NCI-H1092 treated with DMSO at 0.1 percent for 48 hours (cell line): ENCODE data around the gene C2orf72.
"Not testable (repeated sequence)": the region's sequence is repeated elsewhere in the genome, so short reads cannot be mapped to it uniquely, and the experiment has no call there.

Experiments
- DNase-seq: peaks from one replicate; lab custom pipeline; 2025; lab: John Stamatoyannopoulos, UW

C2orf72 gene

DNA sequence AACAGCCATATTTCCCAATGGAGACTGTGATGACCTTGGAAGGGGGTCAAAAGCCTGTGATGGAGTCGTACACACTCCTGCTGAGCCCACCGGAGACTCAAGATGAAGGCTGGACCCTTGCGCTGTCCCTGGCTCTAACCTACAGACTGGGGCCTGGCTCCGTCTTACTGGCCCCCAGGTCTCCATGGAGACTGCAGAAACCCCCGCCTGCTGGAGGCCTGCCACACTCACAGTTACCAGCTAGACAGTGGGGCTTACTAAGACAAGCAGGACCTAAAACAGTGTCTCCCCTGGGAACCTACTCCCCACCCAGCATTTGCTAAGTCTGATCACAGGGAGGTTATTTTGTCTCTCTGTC is 9.6 kb downstream of the C2orf72 start:
- no peak for DNase-seq

DNA sequence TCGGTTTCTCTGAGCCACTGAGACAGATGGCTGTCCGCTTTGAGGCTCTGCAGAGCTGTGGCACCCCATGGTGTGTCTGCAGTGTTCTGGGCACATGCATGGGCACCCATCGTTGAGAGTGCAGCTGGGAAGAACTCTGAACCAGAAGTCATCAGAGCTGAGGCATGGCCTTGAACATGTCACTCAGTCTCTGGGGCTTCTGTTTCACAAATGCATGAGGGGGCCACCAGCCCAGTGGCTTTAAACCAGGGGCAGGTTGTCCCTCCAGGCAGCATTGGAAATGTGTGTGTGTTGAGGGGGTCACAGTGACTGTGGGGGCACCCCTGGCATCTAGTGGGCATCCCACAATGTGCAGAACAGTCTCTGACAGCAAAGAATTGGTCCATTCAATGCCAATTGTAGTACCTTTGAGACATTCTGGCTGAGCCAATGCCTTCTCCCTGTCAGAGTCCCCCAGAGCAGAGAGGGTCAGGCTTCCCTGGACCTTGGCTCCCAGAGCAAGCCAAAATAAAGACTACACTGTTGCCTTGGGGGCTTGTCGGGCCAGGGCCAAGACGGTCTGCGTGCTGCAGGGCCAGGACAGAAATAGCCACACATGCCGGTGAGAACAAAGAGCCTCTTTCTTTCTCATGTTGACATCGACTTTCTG is 10.1 kb downstream of the C2orf72 start:
- DNase-seq: no peak

DNA sequence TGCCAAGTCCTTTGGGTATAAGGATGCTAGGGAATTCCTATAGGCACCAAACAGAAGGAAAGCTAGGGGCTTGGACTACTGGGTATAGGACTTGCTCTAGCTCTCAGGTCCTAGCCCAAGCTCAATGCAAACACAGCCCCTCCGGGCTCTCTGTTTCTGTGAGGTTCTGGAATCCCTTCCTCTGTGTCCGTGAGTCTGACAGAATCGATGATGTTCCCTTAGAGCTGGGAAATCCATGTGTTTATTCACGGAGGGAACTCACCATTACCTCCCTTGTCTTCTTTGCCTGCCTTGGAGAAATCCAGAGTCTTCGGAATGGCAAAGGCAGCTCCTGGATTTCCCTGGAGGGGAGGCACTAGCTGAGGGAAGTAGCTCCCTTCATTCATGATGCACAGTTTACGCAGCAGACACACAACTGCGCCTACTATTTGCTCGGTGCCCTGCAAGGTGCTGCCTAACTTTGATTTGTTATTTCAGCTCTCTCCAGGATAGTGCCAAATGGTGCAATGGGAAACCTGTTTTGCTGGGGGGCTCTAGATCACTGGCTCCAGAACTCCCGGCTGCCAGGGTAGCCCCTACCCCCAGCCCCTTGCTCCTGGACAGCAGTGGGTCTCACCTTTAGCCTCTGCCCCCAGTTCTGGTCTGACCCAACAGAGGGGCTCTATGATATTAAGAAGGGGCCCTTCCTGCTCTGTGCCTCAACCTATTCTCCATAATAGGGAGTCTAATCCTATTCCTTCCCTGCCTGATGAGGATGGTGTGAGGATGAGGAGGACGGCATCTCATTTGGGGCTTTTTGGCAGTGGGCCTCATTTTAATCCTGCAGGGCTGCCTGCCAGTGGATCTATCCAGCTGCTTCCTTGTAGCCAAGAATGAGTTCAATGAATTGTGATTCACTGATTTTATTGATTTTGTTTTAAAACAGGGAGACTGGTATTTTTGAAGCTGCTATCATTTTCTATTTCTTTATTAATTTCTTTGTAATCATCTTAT is 10.9 kb downstream of the C2orf72 start:
- DNase-seq: no peak

DNA sequence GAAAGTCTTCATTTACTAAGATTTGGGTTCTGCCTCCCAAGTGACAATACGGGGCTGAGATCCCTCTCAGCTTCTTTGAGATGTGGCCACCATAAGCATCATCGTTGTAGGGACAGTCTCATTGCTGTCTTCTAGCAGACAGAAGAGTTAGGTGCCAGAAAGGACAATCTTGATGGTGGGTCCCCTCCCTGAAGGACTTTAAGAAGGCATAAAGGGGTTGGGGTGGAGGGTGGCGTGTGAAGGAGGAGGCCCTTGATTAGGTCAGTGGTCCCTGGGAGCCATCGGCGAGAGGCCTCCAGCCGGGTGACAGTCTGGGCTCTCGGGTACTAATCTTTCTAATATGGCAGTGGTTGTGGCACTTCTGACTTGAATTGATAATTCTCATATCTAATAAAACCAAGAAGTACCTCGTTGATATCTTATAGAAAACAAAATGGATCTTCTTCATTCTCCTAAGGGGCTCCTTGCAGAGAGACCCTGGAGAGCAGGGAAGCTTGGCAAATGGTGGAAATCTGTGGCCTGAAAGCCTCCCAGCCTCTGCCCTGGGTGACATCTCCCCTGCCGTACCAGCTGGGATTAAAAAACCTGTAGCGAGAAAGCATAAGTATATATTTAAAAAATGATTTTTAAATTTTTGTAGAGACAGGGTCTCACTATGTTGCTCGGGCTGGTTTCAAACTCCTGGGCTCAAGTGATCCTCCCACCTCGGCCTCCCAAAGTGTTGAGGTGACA is 12.1 kb downstream of the C2orf72 start:
- no peak for DNase-seq

DNA sequence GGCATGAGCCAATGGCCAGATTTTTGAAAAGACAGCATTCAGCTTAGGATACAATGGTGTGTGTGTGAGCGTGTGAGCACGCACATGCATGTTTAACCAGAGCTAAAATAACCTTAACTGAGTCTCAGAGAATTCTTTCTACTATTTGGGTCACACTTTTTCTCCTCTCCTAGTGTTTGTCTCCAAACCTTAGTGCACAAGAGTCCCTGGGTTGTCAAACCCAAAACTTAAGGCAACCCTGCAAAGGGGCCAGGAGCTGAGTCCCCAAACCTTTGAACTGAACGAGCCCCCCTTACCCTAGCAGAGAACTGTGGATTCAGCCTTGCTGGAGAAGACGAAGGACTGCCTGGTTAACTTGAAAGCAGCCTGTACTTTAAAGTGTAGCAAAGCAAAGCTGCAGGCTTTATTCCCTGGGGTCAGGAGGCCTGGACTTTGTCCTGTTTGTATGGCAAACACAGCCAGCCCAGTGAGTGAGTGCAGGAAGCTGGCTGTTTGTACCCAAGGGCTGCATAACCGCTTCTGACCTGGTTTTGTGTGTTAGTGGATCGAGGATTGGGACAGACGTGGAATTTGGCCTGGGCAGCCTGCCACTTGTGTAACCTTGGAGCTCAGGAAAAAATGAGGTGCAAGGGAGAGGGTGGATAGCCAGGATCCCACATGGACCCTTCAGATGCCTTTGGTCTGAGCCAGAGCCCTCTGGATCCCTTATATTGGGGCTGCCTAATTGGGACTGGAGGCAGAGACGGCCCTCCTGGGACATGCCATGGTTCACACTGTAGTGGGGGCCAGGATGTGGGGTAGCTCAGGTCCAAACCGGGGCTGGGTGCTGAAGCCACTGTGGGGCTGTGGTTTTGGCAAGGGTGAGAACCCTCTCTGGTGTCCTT is 12.9 kb downstream of the C2orf72 start:
- DNase-seq: no peak

DNA sequence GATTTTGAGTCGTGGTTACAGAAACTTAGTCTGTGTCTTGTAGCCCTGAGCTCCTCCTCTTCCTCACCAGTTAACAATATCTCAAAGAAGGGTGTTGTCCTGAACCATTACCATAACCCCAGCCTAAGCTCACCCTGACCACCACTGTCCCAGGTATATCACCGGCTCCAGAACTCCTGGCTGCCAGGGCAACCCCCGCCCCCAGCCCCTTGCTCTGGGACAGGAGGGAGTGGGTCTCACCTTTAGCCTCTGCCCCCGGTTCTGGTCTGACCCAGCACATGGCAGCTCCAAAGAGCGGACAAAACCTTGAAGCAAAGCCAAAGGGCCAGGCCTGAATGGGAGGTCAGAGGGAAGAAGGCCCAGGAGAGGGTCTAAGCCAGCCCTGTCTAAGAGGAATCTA is 13.8 kb downstream of the C2orf72 start:
- DNase-seq: no peak

DNA sequence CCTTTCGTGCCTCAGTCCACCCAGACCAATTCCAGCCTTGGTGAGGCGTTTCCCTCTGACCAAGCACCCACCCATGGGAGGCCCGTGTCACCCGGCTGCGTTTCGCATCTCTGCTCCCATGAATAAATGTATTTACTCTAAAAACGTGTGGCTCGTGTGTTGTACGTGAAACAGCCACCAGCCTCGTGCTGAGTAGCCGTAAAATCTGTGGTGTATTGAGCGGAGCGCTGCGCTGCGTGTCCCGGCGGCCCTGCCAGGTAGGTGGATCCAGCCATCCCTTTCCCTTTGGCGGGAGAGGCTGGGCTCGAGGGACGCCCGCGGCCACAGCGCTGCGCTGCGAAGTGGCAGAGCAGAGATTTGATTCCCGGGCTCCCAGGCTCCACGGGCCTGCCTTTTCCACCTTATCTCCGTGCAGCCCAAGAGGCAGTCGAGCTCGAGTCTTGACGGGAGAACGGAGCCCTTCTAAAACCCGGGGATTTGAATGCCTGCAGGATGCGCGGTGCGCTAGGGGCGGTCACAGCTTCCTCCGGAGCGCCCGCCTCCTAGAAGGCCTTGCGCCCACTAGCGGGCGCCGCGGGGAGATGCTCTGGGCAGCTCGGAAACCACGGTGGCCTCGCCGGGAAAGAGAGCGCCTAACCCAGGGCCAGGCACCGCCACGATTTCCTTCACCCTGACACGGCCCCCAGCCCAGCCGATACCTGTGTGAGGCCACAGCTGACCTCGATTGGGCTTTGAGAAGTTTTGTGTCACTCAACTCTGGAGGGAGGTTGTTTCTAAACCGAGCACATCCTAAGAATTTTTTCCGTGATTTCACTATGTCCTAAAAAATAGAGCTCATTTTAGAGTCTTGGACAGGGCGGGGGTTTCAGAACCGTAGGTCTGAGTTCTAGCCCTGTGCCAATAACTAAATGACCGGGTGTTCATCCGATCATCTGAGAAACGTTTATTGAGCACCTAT is 15.4 kb downstream of the C2orf72 start:
- DNase-seq: peak; percentile 79

DNA sequence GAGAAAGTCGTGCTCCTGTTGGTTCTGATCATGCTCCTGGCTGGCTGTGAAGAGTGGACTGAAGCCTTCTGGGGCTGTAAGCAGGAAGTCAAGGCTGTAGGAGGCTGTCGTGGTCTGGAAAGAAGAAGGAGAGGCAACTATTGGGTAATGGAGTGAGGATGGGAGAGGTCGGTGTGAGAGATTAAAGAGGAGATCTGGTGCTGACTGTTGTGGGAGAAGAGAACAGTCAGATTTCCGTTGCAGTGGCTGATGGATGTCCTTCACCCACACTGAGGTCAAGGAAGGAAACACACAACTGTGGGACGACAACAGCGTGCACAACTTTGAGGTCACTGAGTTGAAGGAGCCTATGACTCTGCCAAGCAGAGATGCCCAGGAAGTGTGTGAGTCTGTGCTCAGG is 16.5 kb downstream of the C2orf72 start:
- DNase-seq: no peak

DNA sequence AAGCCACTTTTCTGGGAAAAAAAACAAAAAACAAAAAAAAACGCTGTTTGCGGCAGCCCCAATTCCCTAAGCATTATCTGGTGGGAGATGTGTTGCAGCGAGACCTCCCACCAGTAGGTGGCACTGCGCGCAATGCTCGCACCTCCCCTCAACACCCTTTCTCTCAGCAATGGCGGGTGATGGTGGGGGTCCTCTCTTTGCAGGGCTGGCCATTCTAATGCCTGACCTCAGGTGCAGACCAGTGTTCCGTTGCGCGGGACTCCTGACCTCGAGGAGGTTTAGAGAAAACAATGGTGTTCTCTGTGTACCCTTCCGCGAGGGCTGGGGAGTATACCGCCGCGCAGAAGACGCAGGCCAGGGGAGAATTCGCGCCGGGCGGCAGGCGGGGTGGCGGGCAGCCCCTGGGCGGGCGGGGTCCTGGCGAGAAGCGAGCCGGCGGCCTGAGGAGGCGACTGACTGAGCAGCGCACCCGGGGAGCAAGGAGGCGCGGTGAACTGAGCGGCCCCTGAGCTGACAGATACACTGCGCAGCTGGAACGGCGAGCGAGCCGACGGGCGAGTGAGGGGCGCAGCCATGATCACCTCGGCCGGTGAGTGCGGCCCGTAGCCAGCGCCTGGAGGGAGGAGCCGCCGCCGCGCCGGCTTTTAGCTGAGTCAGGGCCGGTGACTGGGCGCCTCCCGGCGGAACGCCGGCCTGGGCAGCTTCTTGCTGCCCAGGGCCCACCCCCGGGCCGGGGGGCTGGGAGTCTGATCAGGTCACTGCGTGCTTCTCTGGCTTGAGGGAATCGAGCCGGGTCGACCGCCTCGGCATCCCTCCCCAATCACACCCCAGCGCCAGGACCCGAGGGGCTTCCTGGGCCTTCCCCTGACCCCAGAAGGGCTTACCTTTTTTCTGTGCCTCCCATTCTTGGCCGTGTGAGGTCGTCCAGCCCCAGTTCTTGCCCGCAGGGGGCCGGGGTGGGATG is 19.4 kb downstream of the C2orf72 start, which contains the start of gene PSMD1:
PSMD1 (plus strand) TSS at position 415 of the 964 bp plus-strand sequence; CDS start at position 574, 159 bp downstream.
- peak; percentile 88 for DNase-seq

DNA sequence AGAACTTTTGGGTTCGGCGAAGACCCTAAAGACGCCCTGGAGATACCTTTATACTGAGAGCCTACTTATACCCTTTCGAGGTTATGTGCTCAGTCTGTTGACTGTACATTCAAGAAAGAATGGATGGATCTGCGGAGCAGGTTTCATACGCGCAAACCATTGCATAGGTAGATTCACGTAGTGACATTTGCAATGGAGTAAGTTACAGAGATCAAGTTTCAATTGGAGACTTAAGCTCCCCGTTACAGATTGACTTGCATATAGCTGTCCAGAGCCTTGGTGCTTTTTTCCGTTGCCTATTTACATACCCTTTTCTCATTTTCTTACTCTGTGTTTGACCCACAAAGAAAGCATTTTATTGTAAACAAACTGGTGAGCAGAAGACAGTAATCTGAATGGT is 20.3 kb downstream of the C2orf72 start:
- no peak for DNase-seq

DNA sequence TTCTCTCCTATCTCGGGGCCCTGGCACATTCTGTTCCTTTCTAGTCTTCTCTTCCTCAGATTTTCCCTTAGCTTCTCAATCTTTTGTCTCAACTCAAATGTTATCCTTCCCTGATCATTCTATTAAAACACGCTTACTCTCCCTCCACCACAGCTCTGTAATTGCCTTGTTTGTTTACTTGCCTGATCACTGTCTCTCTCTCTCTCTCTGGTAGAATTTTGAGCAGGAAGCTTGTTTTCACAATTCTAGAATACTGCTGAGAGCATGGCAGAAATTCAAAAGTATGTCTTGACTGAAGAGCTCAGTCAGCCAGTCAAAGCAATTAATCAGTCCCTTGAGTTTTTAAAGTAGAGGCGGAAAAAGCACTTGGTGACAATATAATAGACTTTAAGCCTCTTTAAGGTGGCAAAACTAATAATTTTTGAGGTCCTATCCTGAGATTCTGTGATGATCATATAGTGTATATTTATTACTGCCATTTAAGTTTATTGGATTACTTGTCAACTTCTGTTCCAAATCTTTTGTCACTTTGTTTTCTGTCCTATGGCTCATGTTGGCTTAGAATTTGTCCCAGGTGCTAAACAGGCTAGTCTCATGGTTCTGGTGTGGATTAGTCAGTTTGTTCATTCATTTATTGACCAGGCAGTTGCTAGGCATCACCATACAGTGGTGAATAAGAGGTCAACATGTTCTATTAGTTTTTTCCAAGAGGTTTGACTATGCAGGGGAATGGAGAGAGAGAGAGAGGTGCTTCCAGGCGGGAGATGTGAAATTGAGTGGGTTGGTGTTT is 21.6 kb downstream of the C2orf72 start:
- DNase-seq: no peak

DNA sequence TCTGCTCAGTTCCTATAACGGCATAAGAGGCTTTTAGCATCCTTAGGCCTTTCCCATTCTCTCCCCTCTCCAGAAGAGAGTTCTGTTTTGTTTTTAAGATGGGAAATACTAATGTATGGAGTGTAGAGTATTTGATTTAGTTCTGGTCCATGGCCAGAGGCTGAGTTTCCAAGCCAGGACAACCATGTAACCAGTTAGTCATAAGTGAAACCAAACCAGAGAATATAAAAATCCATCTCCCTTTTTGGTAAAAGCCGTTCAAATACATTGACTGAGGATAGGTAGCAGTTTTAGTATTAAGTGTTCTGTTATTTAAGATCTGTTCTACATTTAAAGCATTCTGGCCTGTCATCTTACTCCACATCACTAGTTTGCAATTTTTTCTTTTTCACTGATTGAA is 22.4 kb downstream of the C2orf72 start:
- no peak for DNase-seq

DNA sequence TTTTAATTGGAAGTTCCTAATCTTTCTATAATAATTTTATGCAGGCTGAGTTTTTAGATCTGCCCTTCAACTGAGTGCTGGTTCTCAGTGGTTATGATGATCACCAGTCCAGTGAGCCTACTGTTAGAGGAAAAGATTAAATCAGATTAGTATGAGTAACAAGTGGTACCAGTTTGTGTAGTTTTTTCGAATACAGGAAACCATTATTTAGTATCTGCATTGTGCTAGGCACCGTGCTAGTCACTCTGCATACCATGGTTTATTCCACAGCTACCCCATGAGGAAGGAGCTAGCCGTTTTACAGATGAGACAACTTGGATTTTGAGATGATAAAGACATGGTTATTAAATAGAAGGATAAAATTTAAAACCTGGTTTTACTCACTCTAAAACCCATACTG is 25.5 kb downstream of the C2orf72 start:
- no peak for DNase-seq

DNA sequence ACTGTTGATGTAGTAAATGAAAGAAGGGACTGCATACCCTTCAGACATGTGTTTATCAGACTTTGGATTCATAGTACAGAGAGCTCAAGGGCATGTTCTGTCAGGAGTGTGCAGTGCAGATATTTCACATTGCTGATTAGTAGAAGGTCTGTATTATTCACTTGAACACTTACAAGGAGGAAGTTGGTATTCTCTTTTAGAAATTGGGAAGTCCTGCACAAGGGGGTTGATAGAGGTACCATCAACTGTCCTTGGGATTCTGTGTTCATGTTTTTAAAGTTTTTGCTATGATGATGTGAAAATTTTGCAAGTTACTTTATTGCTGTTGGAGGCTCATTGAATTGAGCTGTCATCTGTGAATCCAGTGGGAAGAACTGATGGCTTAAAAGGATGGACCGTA is 26.0 kb downstream of the C2orf72 start:
- no peak for DNase-seq

DNA sequence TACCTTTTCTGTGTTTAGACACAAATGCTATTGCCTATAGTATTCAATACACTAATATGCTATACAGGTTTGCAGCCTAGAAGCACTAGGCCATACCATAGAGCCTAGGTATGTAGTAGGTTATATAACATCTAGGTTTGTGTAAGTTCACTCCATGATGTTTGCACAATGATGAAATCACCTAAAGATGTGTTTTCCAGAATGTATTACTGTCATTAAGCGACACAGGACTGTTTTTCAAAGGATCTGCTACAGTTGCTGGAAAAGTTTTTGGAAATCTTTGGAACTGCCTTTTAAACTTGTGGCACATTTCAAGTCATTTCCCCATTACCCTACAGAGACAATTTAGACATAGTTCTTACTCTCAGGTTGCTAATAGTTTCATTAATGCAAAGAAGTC is 28.6 kb downstream of the C2orf72 start:
- no peak for DNase-seq

DNA sequence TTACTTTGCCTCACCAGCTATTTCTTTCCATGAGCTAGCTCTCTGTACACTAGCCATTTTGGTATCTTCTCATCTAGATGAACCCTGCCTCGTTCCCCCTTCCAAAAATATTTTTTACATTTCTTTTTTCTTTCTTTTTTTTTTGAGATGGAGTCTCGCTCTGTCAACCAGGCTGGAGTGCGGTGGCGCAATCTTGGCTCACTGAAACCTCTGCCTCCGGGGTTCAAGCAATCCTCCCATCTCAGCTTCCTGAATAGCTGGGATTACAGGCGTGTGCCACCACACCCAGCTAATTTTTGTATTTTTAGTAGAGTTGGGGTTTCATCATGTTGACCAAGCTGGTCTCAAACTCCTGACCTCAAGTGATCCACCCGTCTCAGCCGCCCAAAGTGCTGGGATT is 30.2 kb downstream of the C2orf72 start:
- DNase-seq: not testable (repeated sequence)

DNA sequence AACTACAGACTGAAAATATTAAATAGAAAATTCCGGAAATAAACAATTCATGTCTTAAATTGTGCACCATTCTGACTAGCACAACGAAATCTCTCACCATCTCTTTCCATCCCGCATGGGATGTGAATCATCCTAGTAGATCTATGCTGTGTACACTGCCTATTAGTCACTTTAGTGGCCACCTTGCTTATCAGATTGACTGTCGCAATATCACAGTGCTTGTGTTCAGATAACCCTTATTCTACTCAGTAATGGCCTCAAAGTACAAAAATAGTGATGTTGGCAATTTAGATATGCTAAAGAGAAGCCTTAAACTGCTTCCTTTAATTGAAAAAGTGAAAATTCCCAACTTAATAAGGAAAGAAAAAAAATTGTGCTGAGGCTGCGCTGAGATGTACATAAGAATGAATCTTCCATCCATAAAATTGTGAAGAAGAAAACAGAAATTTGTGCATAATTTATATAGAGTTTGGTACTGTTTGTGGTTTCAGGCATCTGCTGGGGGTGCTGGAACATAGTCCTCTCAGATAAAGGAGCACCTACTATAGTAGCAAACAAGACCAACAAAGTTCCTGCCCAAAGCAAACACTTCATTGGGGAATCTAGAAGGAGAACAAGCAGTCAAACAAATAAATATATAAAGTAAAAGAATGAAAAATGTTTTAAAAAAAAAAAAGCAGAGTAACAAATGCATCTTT is 31.4 kb downstream of the C2orf72 start:
- DNase-seq: no peak
